NT2/D1 (cell line): ENCODE measurements around the gene BCL2L11.

ENCODE experiments used
- SUZ12 ChIP-seq: IDR thresholded peaks from 2 replicates; pipeline ENCODE4 v1.6.1; 2011; ENCODE audit not compliant: insufficient read length, insufficient read depth; ENCODE audit errors: extremely low read depth
- YY1 ChIP-seq: IDR thresholded peaks from 2 replicates; pipeline ENCODE4 v1.6.1; 2011; ENCODE audit not compliant: insufficient read length, insufficient read depth

DNA sequence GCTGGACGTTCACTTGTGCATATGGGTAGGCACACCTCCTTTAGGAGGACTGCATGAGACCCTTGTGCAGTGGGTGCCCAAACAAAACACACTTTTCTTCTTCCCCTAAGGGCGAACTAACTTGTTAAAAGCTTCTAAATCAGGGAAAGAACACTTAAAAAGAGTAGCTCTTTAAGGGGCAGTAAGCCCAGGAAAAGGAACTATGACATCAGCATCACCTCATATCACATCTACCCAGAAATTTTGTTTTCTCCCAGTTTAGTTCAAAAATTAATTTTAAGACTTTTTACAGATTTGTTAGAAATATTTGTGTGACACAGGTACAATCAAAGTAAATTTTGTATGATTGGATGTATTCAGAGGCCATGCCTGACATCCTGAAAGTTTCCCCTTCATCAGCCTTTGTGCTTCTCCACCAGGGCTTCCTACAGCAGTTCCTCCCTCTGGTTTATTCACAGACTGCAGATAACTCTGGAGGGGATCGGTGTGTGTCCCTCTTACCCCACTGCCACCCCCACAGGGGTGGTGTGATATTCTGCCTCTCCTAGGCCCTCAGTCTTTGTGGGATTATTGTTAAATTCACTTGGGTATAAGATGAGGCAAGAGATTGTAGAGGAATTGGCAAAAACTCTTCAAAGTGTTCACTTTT is 27.6 kb downstream of the BCL2L11 start:
- TF ChIP-seq YY1 (no peak), SUZ12 (no peak)
